Ovary (tissue), 9 donors: Measurements from ENCODE around the gene XXYLT1. TPM values are rescaled to one million over a fixed set of nuclear protein-coding genes. Genes with fewer than 3 reads are reported as not detected.
"Not testable (repeated sequence)": the region's sequence is repeated elsewhere in the genome, so short reads cannot be mapped to it uniquely, and the experiment has no call there.

Experiments used
- DNase-seq, 5 donors: peaks; one replicate each; pipeline ENCODE4 v3.0.0-alpha.2; 2019 to 2020
- H3K27ac ChIP-seq, 2 donors: fragments of 200-600 bp; one replicate each; pipeline versions ENCODE4 v1.5.1 to v1.8.0; 2019 to 2022
- H3K27me3 ChIP-seq: fragments of 200-600 bp; one replicate; pipeline ENCODE4 v1.8.0; 2022
- H3K36me3 ChIP-seq: fragments of 200-600 bp; sonication (generic); one replicate; pipeline ENCODE4 v1.5.1; 2019
- H3K4me1 ChIP-seq: one replicate; pipeline ENCODE4 v1.8.1; 2013; ENCODE audit warnings: mild to moderate bottlenecking, moderate library complexity; ENCODE audit not compliant: insufficient read depth
- H3K4me3 ChIP-seq: fragments of 200-600 bp; sonication (generic); one replicate; pipeline ENCODE4 v1.5.1; 2017
- H3K9me3 ChIP-seq, 2 donors: fragments of 200-600 bp in 1 of 2; sonication (generic) in 1 of 2; one replicate each; pipeline versions ENCODE4 v1.5.1 to v1.8.1; 2013 to 2019; ENCODE audit warnings: mild to moderate bottlenecking in 1 of 2, moderate library complexity in 1 of 2
- EP300 ChIP-seq: sonication (generic); formaldehyde crosslinking; IDR thresholded peaks from one replicate; pipeline ENCODE4 v1.6.1; 2017; ENCODE audit warnings: antibody characterized with exemption
- POLR2A ChIP-seq: fragments of 450-650 bp; IDR thresholded peaks from one replicate; pipeline ENCODE4 v1.6.1; 2017; ENCODE audit warnings: antibody characterized with exemption, mild to moderate bottlenecking, moderate library complexity
- WGBS, 3 donors: extraction: QIAGEN DNeasy Blood & Tissue Kit in 1 of 3; methylation state at CpG; one replicate each; pipeline versions ENCODE4 v1.1.5 to v1.1.7; 2013 to 2017; 5-methylcytosine and 5-hydroxymethylcytosine counted together
- intact Hi-C, 4 donors: fragments of 100-400 bp; cut with DNase I; formaldehyde crosslinking; loops; one replicate each; pipeline versions ENCODE4 v1.11.0 to v1.15.1; 2022 to 2023
- polyA plus RNA-seq, 2 donors: library from polyadenylated mRNA; stranded (reverse); fragments of 200-250 nt in 1 of 2; fragments of 350-450 nt in 1 of 2; fragmentation: Illumina TruSeq in 1 of 2; extraction: RNeasy Lipid Tissue Mini Kit (QIAGEN cat#74804) in 1 of 2; gene quantifications; one replicate each; pipeline ENCODE4 v1.2.3, GENCODE V29; 2013 to 2014
- total RNA-seq, 7 donors: library from RNA; depleted of rRNA in 2 of 7; stranded (reverse); fragments of >200 nt in 2 of 7; fragmentation: NEBNext Ultra II Directional in 3 of 7; extraction: Animal tissue kit (Norgen Biotek cat#: 25700) in 3 of 7; gene quantifications; one replicate each; pipeline versions ENCODE4 v1.1.0 to v1.2.4, GENCODE V29; 2016 to 2023
- TF ChIP-seq, protein P1 (sequence below), 3 donors: fragments of 450-650 bp in 2 of 3; fragments of 200-600 bp in 1 of 3; IDR thresholded peaks; one replicate each; pipeline versions ENCODE4 v1.5.1 to v1.8.0; 2016 to 2022; ENCODE audit warnings: antibody characterized with exemption in 3 of 3, mild to moderate bottlenecking in 1 of 3
- donor health status: DM: no; HTN: no; CAD: no; lungs with moderate emphysema.
- donor health status: DM: no; HTN: no; CAD: no.
- donor health status: Bipolar disorder and iron deficiency.
- donor health status: DM: yes; HTN: yes; CAD: no.
- donor health status: DM: no; HTN: no; CAD: no.
- donor health status: DM: yes; HTN: yes; CAD: no.

The XXYLT1 gene
- total and polyA plus RNA-seq, 9 donors = 5.6 to 13.6 (median 10.2) TPM

DNA sequence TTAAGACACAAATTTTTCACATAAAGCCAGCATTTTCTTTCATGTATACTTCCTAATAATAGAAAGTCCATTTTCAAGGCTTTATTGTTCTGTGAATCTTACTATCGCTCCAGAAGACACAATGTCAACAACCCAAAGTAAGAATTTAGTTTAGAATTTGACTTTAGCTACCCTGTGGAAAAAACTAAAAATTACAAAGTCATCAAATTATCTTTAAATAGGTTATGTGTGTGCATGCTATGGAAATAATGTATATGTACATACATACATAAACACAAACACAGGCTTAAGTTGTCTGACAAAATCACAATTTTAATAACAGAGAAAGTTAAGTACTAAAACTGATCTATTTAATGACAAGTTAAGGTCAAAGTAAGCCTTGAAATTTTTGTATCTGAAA is 20.2 kb upstream of the XXYLT1 start:
- Histone ChIP-seq H3K9me3 (no peaks in the 10 kb centered on the region), H3K4me3 (no peak overlapping the region), H3K27ac (no peak overlapping the region), H3K4me1 (no peaks in the 10 kb centered on the region), H3K27me3 (no peaks in the 10 kb centered on the region), H3K36me3 (no peaks in the 10 kb centered on the region)
- DNase-seq = no peak
- 94 to 98% (median 96%) methylated on average over 1 of the region's 1 CpG for WGBS, 3 donors
- intact Hi-C loops = no loop called here
- TF ChIP-seq, protein P1, sequence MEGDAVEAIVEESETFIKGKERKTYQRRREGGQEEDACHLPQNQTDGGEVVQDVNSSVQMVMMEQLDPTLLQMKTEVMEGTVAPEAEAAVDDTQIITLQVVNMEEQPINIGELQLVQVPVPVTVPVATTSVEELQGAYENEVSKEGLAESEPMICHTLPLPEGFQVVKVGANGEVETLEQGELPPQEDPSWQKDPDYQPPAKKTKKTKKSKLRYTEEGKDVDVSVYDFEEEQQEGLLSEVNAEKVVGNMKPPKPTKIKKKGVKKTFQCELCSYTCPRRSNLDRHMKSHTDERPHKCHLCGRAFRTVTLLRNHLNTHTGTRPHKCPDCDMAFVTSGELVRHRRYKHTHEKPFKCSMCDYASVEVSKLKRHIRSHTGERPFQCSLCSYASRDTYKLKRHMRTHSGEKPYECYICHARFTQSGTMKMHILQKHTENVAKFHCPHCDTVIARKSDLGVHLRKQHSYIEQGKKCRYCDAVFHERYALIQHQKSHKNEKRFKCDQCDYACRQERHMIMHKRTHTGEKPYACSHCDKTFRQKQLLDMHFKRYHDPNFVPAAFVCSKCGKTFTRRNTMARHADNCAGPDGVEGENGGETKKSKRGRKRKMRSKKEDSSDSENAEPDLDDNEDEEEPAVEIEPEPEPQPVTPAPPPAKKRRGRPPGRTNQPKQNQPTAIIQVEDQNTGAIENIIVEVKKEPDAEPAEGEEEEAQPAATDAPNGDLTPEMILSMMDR (IDR thresholded peaks at IDR 0.05) = no peak
- TF ChIP-seq POLR2A (no peak), EP300 (no peak)

DNA sequence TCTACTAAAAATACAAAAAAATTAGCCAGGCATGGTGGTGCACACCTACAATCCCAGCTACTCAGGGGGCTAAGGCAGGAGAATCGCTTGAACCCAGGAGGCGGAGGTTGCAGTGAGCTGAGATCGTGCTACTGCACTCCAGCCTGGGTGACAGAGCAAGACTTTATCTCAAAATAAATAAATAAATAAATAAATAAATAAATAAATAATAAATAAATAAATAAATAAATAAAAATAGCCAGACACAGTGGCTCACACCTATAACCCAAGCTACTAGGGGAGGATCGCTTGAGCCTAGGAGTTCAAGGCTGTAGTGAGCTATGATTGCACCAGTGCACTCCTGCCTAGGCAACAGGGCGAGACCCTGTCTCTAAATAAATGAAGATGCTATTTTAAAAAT is 19.7 kb upstream of the XXYLT1 start:
- H3K4me3 ChIP-seq, H3K36me3 ChIP-seq, H3K27me3 ChIP-seq, H3K9me3 ChIP-seq, DNase-seq, H3K27ac ChIP-seq, H3K4me1 ChIP-seq, intact Hi-C loops: not testable (repeated sequence)
- WGBS, 3 donors = 92 to 96% (median 95%) methylated on average over 5 of the region's 5 CpGs

DNA sequence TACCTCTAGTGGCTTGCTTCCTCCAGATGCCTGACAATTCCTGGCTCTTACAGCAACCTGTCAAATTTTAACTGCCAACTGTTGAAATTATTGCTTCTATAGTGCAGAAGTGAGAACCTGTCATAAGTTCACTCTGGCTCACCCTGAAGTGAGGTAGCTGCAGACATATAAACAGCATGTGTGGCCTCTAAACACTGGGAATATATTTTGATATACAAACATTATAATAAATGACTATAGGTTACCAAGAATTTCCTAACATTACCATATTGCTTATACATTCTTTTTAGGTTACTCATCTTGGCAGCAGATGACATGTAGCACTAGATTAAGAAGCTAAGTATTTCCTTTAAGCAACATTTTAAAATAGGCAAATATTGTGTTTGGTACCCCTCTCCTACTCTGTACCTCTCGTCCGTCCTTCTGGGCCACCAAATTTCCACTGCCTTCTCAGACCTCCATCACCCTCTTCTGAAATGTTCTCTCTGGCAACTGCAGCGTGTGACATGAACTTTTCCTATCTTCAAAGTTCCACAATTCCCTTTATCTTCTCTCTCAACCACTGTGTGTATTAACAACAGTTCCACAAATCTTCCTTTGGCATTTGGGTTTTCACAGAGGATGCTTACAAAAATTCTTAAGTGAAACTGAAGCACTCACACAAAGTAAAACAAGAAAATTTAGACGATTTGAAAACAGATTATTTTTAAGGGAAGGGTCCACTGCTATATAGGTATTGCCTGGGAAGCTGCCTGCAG is 15.3 kb upstream of the XXYLT1 start:
- Histone ChIP-seq H3K36me3 (no peaks in the 10 kb centered on the region), H3K4me1 (no peaks in the 10 kb centered on the region), H3K27ac (no peak overlapping the region), H3K4me3 (no peak overlapping the region), H3K9me3 (no peaks in the 10 kb centered on the region), H3K27me3 (no peaks in the 10 kb centered on the region)
- TF ChIP-seq, protein P1 (IDR thresholded peaks at IDR 0.05) = no peak
- TF ChIP-seq POLR2A (no peak), EP300 (no peak)
- DNase-seq = no peak
- 16 to 32% (median 20%) methylated on average over 4 of the region's 4 CpGs for WGBS, 3 donors
- intact Hi-C loops = no loop called here

DNA sequence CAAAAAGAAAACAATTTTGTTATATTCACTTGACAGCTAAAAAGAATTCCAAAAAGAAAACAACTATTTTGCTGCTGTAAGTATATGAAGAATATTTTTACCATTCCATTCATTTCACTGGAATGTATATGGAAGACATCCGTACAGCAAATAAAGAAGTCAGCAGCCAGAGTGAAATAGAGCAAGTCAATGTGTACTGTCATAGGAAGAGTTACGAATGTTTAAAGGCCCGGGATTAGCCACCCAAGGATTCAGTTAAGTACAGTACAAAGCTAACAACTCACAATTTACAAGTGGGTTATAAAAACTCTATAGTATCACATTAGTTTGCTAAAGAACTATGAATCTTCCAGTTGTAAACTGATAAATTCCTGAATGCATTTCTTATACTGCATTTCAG is 14.4 kb upstream of the XXYLT1 start:
- Histone ChIP-seq H3K4me3 (no peak overlapping the region), H3K36me3 (no peaks in the 10 kb centered on the region), H3K9me3 (no peaks in the 10 kb centered on the region), H3K27ac (no peak overlapping the region), H3K4me1 (no peaks in the 10 kb centered on the region), H3K27me3 (no peaks in the 10 kb centered on the region)
- intact Hi-C loops = no loop called here
- WGBS, 3 donors = 88 to 93% (median 92%) methylated on average over 3 of the region's 3 CpGs
- no peak for DNase-seq
- TF ChIP-seq POLR2A (no peak), EP300 (no peak)
- TF ChIP-seq, protein P1 (IDR thresholded peaks at IDR 0.05) = no peak

DNA sequence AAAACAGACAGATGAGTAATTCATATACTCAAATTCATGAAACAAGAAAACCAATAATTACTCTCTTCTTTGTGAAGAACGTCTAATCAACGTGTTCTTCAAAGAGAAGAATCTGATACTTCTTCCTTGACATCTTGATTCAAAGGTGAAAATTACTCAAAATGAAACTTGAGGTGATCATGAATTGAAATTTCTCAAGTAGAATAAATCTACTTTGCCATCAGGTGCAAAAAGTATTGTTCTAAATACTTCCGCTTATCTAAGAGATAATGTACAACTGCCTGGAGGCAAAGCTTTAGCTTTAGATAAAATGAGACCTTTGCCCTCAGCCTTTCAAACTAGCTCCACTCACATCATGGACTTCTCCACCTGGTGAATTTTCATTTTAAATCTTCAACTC is 13.9 kb upstream of the XXYLT1 start:
- intact Hi-C loops = no loop called here
- DNase-seq = no peak
- no peak overlapping the region for H3K4me3 ChIP-seq
- TF ChIP-seq, protein P1 (IDR thresholded peaks at IDR 0.05) = no peak
- TF ChIP-seq EP300 (no peak), POLR2A (no peak)
- no peaks in the 10 kb centered on the region for H3K9me3 ChIP-seq
- no peak overlapping the region for H3K27ac ChIP-seq
- no peaks in the 10 kb centered on the region for H3K4me1 ChIP-seq
- H3K27me3 ChIP-seq = no peaks in the 10 kb centered on the region
- H3K36me3 ChIP-seq = no peaks in the 10 kb centered on the region
- 89 to 93% (median 90%) methylated on average over 3 of the region's 3 CpGs for WGBS, 3 donors
